GM12878 (cell line): ENCODE results near the gene TREH. TPM values are rescaled to one million over a fixed set of nuclear protein-coding genes. Genes with fewer than 3 reads are reported as not detected.
A peak's percentile ranks its signal among the peaks of the same experiment; 100 is the strongest.

Source experiments
- ATAC-seq: fragments of 200-7000 bp; cut with Tn5 transposase; 3 replicates; pipeline ENCODE4 v1.9.1; 2020; ENCODE audit warnings: mild to moderate bottlenecking, moderate library complexity
- BruUV-seq: library from RNA; stranded (reverse); fragments of 400-500 nt; replicated peaks from 2 replicates; lab custom pipeline; 2021; lab: Mats Ljungman, UMichigan
- CTCF ChIA-PET: fragments of 300-600 bp; sonication (Branson Sonifier 250); formaldehyde crosslinking; extraction: SDS; loops from one replicate; lab custom pipeline; 2021; ENCODE audit warnings: inconsistent platforms; lab: Yijun Ruan, JAX
- POLR2A ChIA-PET: fragments of 350-600 bp; formaldehyde crosslinking; extraction: SDS; loops from one replicate; lab custom pipeline; 2021; ENCODE audit warnings: inconsistent platforms; lab: Charles Lee
- RAD21 ChIA-PET: fragments of 300-600 bp; sonication (Branson Sonifier 250); formaldehyde crosslinking; loops from one replicate; lab custom pipeline; 2023; ENCODE audit warnings: antibody characterized with exemption; ENCODE audit not compliant: unreplicated experiment; lab: Charles Lee
- SMC1A ChIA-PET: fragments of 300-600 bp; sonication (Branson Sonifier 250); formaldehyde crosslinking; loops from one replicate; lab custom pipeline; 2023; ENCODE audit not compliant: unreplicated experiment, uncharacterized antibody; lab: Charles Lee
- DNase-seq: peaks from one replicate; pipeline ENCODE4 v3.0.0-alpha.2; 2011; ENCODE audit warnings: low read depth, low spot score
- FAIRE-seq: peaks from 3 replicates; lab custom pipeline; 2011; peaks lifted over from hg19 to GRCh38; lab: Jason Lieb, UNC
- H2AFZ ChIP-seq: 2 replicates; pipeline ENCODE4 v1.6.0; 2011; ENCODE audit warnings: low read depth, low read length, control low read depth; ENCODE audit not compliant: control insufficient read depth
- H3K27ac ChIP-seq: 2 replicates; pipeline ENCODE4 v1.5.1; 2011; ENCODE audit warnings: control low read depth; ENCODE audit not compliant: control insufficient read depth, insufficient read depth
- H3K27me3 ChIP-seq, 2 experiments: replicated peaks in 1 of 2; 2 replicates each; pipeline versions ENCODE4 v1.6.0 to v1.6.1; 2011; ENCODE audit warnings: low read length in 1 of 2; ENCODE audit not compliant: control insufficient read depth in 2 of 2, insufficient read depth in 2 of 2
- H3K36me3 ChIP-seq, 2 experiments: 2 replicates each; pipeline ENCODE4 v1.5.1; 2011; ENCODE audit warnings: low read length in 1 of 2; ENCODE audit not compliant: control insufficient read depth in 2 of 2, insufficient read depth in 2 of 2
- H3K4me1 ChIP-seq: 2 replicates; pipeline ENCODE4 v1.6.1; 2011; ENCODE audit warnings: mild to moderate bottlenecking, low read length, moderate library complexity, mixed read lengths; ENCODE audit not compliant: control insufficient read depth, insufficient read depth
- H3K4me2 ChIP-seq: 2 replicates; pipeline ENCODE4 v1.6.0; 2011; ENCODE audit warnings: control low read depth; ENCODE audit not compliant: control insufficient read depth, insufficient read depth
- H3K4me3 ChIP-seq: fragments of 200-600 bp; sonication (generic); 2 replicates; pipeline ENCODE4 v1.5.1; 2016
- H3K79me2 ChIP-seq: 2 replicates; pipeline ENCODE4 v1.6.0; 2011; ENCODE audit warnings: low read length; ENCODE audit not compliant: control insufficient read depth, insufficient read depth
- H3K9ac ChIP-seq: 2 replicates; pipeline ENCODE4 v1.8.0; 2011; ENCODE audit warnings: low read length, control low read depth, mixed read lengths; ENCODE audit not compliant: control insufficient read depth, insufficient read depth
- H3K9me3 ChIP-seq: replicated peaks from 3 replicates; pipeline ENCODE4 v1.5.1; 2011; ENCODE audit warnings: mild to moderate bottlenecking, low read length; ENCODE audit not compliant: control insufficient read depth, insufficient read depth
- H4K20me1 ChIP-seq: 2 replicates; pipeline ENCODE4 v1.6.0; 2011; ENCODE audit not compliant: control insufficient read depth, insufficient read depth
- BHLHE40 ChIP-seq, 2 experiments: fragments of 450-650 bp in 1 of 2; IDR thresholded peaks; 2 replicates each; pipeline ENCODE4 v1.6.1; 2011 to 2017; ENCODE audit warnings: low read depth in 2 of 2, borderline replicate concordance in 1 of 2, improper control_type of control experiment in 1 of 2, low read length in 1 of 2, mild to moderate bottlenecking in 1 of 2
- BMI1 ChIP-seq: fragments of 450-650 bp; IDR thresholded peaks from 2 replicates; pipeline ENCODE4 v1.6.1; 2016; ENCODE audit warnings: mild to moderate bottlenecking, moderate library complexity, borderline replicate concordance
- KDM1A ChIP-seq: fragments of 200-600 bp; sonication (generic); IDR thresholded peaks from 2 replicates; pipeline ENCODE4 v1.6.1; 2016; ENCODE audit warnings: borderline replicate concordance
- NFXL1 ChIP-seq: fragments of 450-650 bp; IDR thresholded peaks from 2 replicates; pipeline ENCODE4 v1.6.1; 2017; ENCODE audit warnings: antibody characterized with exemption, mild to moderate bottlenecking, borderline replicate concordance
- SMAD1 ChIP-seq: fragments of 450-650 bp; IDR thresholded peaks from 2 replicates; pipeline ENCODE4 v1.6.1; 2018; ENCODE audit warnings: mild to moderate bottlenecking, low read depth; ENCODE audit not compliant: partially characterized antibody
- TARDBP ChIP-seq: IDR thresholded peaks from 2 replicates; pipeline ENCODE4 v1.6.1; 2016; ENCODE audit warnings: borderline replicate concordance
- ZBTB11 ChIP-seq: fragments of 450-650 bp; formaldehyde crosslinking; IDR thresholded peaks from 2 replicates; pipeline ENCODE4 v1.5.0; 2022; ENCODE audit warnings: mild to moderate bottlenecking, missing genetic modification characterization
- ZNF24 ChIP-seq: fragments of 450-650 bp; IDR thresholded peaks from 2 replicates; pipeline ENCODE4 v1.6.1; 2017; ENCODE audit warnings: antibody characterized with exemption, mild to moderate bottlenecking
- ZNF384 ChIP-seq: IDR thresholded peaks from 2 replicates; pipeline ENCODE4 v1.6.1; 2012; ENCODE audit warnings: low read depth, mild to moderate bottlenecking, low read length, improper control_type of control experiment, borderline replicate concordance
- WGBS: methylation state at CpG from one replicate; pipeline ENCODE4 v1.1.6; 2016; ENCODE audit warnings: low lambda C conversion rate; ENCODE audit not compliant: insufficient replicate concordance, insufficient coverage; ENCODE audit errors: missing lambda C conversion rate; 5-methylcytosine and 5-hydroxymethylcytosine counted together
- in situ Hi-C: fragments of 300-500 bp; cut with MboI; formaldehyde crosslinking; loops from 9 replicates; pipeline ENCODE4 v1.14.3; 2018; ENCODE audit warnings: mixed read lengths
- intact Hi-C: fragments of 100-400 bp; cut with micrococcal nuclease; formaldehyde crosslinking; loops from one replicate; pipeline ENCODE4 v1.14.2; 2022; ENCODE audit not compliant: unreplicated experiment
- polyA plus RNA-seq, 11 experiments: library from polyadenylated mRNA; depleted of rRNA in 4 of 11; unstranded in 6 of 11; stranded (reverse) in 5 of 11; fragments of >200 nt; fragmentation: Nextera tagmentation in 4 of 11; fragmentation: Illumina TruSeq in 1 of 11; extraction: Ambion mirVana in 4 of 11; extraction: Trizol in 1 of 11; gene quantifications; 1 replicate in 1 of 11; 2 replicates in 10 of 11; pipeline versions ENCODE4 v1.2.1 to v1.2.3, GENCODE V29; 2011 to 2016; ENCODE audit warnings: inconsistent platforms in 2 of 11, missing spikeins in 2 of 11, low read depth in 1 of 11
- total RNA-seq, 4 experiments: library from RNA; depleted of rRNA in 3 of 4; stranded (reverse); fragments of >200 nt in 3 of 4; fragmentation: Illumina TruSeq in 1 of 4; extraction: Trizol in 1 of 4; gene quantifications; 2 replicates each; pipeline versions ENCODE4 v1.2.1 to v1.2.3, GENCODE V29; 2013 to 2021
- TF ChIP-seq, protein P1 (sequence below): fragments of 450-650 bp; IDR thresholded peaks from 2 replicates; pipeline ENCODE4 v1.6.1; 2017; ENCODE audit warnings: mild to moderate bottlenecking, low read depth, inconsistent platforms; ENCODE audit not compliant: poor library complexity, severe bottlenecking

The TREH gene
- total and polyA plus RNA-seq, 10 of the 15 experiments (the other 5 are each of a cell fraction or from before 2014, with no cell fraction given): not detected

DNA sequence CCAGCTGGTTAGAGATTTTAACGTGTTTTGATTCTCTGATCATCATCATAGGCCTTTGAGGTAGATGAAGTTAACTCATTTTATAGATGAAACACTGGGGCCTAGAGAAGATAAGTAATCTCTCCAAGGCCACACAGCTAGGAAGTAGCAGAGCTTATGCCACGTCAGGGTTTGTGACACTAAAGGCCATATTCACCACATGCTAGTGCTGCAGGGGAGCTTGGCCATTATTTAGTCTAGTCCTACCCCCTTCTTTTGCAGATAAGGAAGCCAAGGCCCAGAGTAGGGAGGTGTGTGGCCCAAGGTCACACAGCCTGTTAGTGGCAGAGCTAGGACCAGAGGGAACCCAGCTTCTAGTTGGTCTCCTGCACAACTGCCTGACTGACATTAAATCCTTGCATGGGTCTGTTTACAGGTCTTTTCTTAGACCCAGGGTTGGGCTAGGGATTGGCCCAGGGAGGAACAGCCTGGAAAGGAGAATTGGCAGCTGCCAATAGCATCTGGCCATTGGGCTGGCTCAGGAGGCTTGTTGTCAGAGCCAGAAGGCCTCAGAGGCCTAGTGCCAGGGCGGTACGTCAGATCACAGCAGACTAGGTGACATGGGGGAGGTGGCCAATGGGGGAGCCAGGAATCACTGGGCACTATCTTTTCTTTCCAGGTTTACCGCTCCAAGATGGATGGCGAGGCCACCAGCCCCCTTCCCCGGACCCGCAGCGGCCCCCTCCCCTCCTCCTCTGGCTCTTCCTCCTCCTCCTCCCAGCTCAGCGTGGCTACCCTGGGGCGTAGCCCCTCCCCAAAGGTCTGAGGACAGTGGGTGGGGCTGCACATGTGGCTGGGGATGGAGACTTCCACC, 36.1 kb downstream of the TREH start (continued):
- TF ChIP-seq NFXL1: no peak

GRCh38 chr11:118641397-118642019, 37.9 kb downstream of the TREH start:
- Histone ChIP-seq H3K79me2 (no peaks in the 10 kb centered on the region), H3K27me3 (peaks cover 2 to 4% of the 10 kb centered on the region in 2 experiments), H3K4me3 (no peak overlapping the region), H4K20me1 (no peaks in the 10 kb centered on the region), H3K9ac (no peak overlapping the region), H3K27ac (no peak overlapping the region), H3K9me3 (no peaks in the 10 kb centered on the region), H3K4me2 (no peak overlapping the region), H3K36me3 (no peaks in the 10 kb centered on the region), H3K4me1 (no peaks in the 10 kb centered on the region), H2AFZ (no peak overlapping the region)
- peak; percentile 26; the same call in 2 of the 3 replicates for ATAC-seq
- TF ChIP-seq, protein P1, sequence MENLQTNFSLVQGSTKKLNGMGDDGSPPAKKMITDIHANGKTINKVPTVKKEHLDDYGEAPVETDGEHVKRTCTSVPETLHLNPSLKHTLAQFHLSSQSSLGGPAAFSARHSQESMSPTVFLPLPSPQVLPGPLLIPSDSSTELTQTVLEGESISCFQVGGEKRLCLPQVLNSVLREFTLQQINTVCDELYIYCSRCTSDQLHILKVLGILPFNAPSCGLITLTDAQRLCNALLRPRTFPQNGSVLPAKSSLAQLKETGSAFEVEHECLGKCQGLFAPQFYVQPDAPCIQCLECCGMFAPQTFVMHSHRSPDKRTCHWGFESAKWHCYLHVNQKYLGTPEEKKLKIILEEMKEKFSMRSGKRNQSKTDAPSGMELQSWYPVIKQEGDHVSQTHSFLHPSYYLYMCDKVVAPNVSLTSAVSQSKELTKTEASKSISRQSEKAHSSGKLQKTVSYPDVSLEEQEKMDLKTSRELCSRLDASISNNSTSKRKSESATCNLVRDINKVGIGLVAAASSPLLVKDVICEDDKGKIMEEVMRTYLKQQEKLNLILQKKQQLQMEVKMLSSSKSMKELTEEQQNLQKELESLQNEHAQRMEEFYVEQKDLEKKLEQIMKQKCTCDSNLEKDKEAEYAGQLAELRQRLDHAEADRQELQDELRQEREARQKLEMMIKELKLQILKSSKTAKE: no peak
- no peak for TF ChIP-seq ZNF24
- TF ChIP-seq SMAD1: no peak
- TF ChIP-seq KDM1A: no peak
- TF ChIP-seq TARDBP: no peak
- no peak for TF ChIP-seq ZBTB11
- TF ChIP-seq BHLHE40 (IDR thresholded peaks at IDR 0.05; ENCODE audit: borderline replicate concordance in 1 of 2, low read depth in 2 of 2, low read length in 1 of 2): no peak
- no peak for TF ChIP-seq BMI1
- no peak for TF ChIP-seq ZNF384
- intact Hi-C loops: no loop called here
- ChIA-PET POLR2A (no interaction called here), CTCF (no interaction called here), RAD21 (no interaction called here), SMC1A (no interaction called here)
- FAIRE-seq: no peak
- no TSS peak for BruUV-seq
- no peak for DNase-seq
- 47% methylated on average over 11 of the region's 11 CpGs for WGBS
- in situ Hi-C loops: no loop called here
